ENCODE results near the gene REEP5.
A peak's percentile ranks its signal among the peaks of the same experiment; 100 is the strongest.
"Not testable (repeated sequence)": the region's sequence is repeated elsewhere in the genome, so short reads cannot be mapped to it uniquely, and the experiment has no call there.

Gene REEP5

GRCh38 chr5:112880219-112880964 is 41.6 kb downstream of the REEP5 start:
- DNase-seq = no peak

DNA sequence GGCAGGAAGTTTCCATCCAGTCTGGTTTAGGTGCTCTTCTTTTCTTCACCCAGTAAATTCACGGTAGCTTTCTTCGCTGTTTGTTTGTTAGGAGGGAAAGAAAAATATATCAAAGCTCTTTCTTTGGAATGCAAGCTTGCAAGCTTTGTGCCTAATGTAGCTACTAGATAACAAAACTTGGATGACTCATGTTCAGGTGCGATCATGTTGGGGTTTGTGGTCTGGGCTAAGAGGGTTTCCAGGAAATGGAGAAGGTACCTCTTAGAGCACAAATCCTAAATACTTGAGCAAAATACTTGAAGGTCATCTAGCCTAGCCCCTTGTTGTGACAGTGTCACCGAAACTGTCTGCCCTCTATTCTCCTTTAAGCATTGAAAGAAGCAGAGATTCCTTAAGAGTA is 43.3 kb downstream of the REEP5 start:
- DNase-seq = no peak

DNA sequence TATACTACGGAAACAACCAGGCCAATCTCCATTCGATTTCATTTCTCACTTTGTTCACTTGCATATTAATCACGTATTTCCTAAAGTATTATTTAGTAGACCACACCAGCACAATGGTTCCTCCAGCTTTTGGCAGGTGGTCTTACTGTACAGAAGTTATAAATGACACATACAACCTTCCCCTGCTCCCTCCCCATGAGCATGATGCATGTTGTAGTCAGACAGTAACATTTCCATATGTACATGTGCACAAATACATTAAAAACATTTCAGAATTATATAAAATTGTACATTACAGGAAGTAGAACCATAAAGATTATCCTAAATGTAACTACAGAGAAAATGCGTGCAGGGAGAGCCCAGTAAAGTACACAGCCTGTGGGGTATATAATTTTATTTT is 43.9 kb downstream of the REEP5 start:
- DNase-seq = no peak

- DNase-seq = no peak
Observed at GRCh38 chr5:112876362-112876761, 45.7 kb downstream of the REEP5 start.

DNA sequence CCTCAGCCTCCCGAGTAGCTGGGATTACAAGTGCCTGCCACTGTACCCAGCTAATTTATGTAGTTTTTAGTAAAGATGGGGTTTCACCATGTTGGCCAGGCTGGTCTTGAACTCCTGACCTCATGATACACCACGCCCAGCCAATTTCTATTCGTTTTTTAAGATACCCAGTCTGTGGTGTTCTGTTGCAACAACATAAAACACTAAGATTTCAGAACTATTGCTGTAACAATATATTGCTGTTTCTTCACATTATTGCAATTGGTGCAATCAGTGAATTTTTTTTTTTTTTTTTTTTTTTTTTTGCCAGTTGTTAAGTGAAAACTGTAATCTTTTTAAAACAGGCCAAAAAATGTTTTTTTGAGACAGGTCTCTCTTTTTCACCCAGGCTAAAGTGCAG is 51.1 kb downstream of the REEP5 start:
- no peak for DNase-seq

DNA sequence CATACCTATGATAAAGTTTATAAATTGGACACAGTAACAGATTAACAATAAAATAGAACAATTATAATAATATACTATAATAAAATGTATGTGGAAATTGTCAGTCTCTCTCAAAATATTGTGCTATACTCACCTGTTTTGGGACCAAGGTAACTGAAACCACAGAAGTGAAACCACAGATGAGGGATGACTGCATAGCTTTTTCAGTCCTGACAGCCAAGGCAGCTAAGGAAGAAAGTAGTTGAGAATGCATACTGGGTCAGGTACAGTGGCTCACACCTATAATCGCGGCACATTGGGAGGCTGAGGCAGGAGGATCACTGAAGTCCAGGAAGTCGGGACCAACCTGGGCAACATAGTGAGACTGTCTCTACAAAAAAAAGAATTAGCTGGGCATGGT is 52.1 kb downstream of the REEP5 start:
- no peak for DNase-seq

DNA sequence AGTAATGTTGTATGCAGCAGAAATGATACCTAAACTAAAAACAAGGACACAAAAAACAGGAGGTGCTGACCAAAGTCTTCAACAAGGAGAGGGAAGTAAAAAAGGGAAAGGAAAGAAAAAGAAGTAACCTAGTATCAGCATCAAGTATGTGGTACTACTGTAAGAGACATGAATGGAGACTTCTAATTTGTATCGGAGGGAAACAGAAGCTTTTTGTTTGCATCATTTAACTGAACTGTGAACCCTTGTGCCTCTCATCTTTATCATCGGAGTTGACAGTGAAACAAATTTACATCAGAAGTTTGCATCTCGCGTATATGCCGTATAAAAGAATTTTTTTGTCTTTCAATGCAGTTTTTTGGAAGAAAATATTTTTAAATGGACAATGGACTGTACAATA is 54.6 kb downstream of the REEP5 start:
- DNase-seq = no peak

DNA sequence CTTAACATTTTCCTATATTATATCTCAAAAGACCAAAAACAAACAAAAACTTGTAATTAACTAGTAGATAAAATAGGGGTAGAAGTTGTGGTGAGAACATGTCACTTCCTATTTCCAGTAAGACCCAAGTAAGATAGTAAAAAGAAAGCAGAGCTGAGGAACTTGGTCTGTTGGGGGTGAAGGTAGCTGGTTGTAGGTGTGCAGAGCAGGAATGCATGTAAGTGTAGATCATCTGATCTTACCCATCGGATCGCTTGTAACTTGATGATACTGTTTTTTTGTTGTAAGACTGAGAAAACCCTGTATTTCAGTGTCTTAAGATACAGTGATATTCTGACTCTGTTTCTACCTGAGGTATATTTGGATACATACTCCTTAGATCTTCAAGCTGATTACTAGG is 55.3 kb downstream of the REEP5 start:
- no peak for DNase-seq

GRCh38 chr5:112865128-112865527 is 56.9 kb downstream of the REEP5 start:
- DNase-seq = no peak

- no peak for DNase-seq
Observed at GRCh38 chr5:112863549-112863948, 58.5 kb downstream of the REEP5 start.

DNA sequence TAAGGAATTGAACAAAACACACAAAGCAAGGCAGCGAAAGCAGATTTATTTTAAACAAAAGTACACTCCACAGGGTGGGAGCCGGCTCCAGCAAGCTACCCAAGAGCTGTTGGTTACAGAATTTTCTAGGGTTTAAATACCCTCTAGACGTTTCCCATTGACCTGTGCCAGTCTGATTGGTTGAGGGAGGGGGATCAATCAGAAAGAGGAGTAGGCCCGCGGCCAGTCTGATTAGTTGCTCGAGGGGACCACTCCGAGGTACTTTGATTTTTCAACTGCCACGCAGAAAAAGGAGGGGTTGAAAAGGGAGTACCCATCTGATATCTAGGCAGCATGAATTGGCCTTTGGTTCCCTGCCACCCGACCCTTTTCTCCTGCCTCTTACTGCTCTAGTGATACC is 59.9 kb downstream of the REEP5 start:
- DNase-seq = no peak

DNA sequence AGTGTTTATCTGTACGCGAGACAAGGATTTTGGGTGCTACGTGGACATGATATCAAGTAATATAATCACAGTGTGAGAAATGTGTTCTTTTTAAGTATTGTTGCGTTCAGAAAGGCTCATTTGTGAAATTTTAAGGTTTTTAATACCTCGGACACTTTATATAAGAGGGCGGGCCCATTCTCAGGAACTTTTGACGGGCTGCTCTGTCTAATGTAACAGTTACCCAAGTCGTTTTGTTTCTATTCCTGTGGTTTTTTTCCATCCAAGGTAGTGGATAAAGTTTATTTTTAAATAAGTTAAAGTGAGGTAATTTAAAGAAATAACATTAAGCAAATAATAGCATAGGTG is 60.4 kb downstream of the REEP5 start:
- DNase-seq = no peak

DNA sequence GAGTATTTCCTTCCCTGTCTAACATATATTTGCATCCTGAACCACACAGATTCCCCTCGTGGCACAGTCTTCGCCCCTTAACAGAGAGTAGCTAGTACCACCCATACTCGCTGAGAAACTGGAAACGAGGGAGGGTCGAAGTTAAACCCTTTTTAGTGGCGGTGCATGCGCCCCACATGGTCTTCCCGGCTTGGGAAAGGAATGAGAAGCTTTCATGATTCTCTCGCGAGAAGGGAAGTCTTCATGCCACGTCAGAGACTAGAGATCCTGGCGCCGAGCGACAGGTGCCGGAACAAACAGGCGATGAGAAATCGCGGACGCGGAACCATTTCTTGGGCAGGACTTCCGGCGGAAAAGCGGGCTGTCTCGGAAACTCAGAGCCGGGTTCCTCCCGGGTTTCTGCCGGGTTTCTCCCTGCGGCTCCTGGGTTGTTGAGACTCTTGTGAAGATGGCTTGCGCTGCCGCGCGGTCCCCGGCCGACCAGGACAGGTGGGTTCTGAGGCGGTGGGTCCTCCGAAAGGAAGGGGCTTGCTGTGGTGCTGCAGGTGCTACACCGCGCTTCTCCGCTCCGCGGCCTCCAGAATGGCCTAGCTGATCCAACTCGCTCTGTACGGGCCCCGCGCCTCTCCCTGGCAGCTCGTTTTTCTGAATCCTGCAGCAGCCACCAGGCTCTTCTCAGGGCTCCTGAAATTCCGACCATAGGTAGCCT is 60.9 kb downstream of the REEP5 start, which contains the start of gene SRP19:
Gene SRP19 (plus strand): TSS at position 359 of the 709 bp plus-strand sequence. CDS start 90 bp downstream, at position 449.
- peak; percentile 94 for DNase-seq

GRCh38 chr5:112860571-112860928 is 61.5 kb downstream of the REEP5 start:
- DNase-seq = not testable (repeated sequence)

- no peak for DNase-seq
Observed at GRCh38 chr5:112857866-112858265, 64.2 kb downstream of the REEP5 start.

GRCh38 chr5:112854651-112855050 is 67.4 kb downstream of the REEP5 start:
- DNase-seq = no peak

DNA sequence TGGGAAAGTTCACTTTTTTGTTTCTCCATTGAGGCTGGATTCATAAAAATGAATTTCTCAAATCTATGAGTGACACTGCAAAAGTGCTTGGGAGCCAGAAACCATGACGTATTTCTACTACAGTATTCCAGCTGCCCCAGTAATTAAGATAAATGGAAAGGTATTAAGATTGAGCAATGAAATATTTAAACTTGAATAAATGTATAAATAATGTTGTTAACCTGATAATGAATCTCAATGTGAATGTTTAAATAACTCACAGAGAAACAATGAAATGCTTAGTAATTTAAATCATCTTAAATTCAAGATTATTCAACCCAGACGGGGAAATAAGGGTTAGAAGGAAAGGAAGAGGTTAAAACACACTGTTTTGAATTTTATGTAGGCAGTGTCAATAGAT is 72.1 kb downstream of the REEP5 start:
- no peak for DNase-seq

GRCh38 chr5:112848116-112848811 is 73.8 kb downstream of the REEP5 start:
- DNase-seq = no peak

DNA sequence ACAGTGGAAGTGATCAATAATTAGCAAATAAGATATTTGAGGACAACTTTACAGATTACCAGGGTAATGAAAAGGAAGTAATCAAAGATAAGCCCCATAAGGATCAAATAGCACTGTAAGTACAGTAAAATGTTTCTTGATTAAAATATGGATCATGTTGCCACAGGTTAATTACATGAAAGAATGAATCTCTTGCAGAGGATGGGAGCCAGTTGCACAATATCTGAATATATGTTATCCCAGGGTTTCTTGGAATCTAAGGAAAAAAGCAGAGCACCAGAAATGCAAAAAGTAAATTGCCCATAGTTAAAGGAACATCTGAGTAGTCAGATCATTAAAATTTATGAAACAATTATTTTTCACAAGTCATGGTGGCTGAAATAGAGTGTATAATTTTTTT is 74.7 kb downstream of the REEP5 start:
- no peak for DNase-seq

GRCh38 chr5:112846556-112846955 is 75.5 kb downstream of the REEP5 start:
- DNase-seq = no peak

DNA sequence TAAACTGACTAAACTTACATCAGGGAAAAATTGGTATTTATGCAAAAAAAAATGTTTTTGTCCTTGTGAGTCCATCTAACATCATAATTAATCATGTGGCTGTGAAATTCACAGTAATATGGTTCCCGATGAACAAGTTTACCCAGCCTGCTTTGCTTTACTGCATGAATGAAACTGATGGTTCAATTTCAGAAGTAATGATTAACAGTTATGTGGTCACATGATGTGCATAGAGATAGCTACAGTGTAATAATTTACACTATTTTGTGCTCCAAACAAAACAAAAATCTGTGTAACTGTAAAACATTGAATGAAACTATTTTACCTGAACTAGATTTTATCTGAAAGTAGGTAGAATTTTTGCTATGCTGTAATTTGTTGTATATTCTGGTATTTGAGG is 77.5 kb downstream of the REEP5 start:
- no peak for DNase-seq

- no peak for DNase-seq
Observed at GRCh38 chr5:112833971-112834370, 88.1 kb downstream of the REEP5 start.

- DNase-seq = no peak
Observed at GRCh38 chr5:112830378-112830777, 91.6 kb downstream of the REEP5 start.

Data from right forelimb (tissue), 1 donor.